CD4-positive, alpha-beta T cell (primary cell): ENCODE measurements around the gene TMEM25. TPM values are rescaled to one million over a fixed set of nuclear protein-coding genes. Genes with fewer than 3 reads are reported as not detected.

ENCODE experiments used
- ATAC-seq: fragments of 200-7000 bp; cut with Tn5 transposase; one replicate; pipeline ENCODE4 v1.10.0; 2022; ENCODE audit warnings: mild to moderate bottlenecking; ENCODE audit not compliant: poor library complexity
- CTCF ChIA-PET: fragments of 350-600 bp; sonication (Branson Sonifier 250); formaldehyde crosslinking; loops from one replicate; lab custom pipeline; 2021; ENCODE audit warnings: antibody characterized with exemption, inconsistent platforms; lab: Charles Lee
- POLR2A ChIA-PET: fragments of 350-600 bp; sonication (Branson Sonifier 250); formaldehyde crosslinking; loops from one replicate; lab custom pipeline; 2021; ENCODE audit warnings: antibody characterized with exemption, inconsistent platforms; lab: Charles Lee
- DNase-seq, 14 experiments: peaks; one replicate each; pipeline ENCODE4 v3.0.0-alpha.2; 2013 to 2020; ENCODE audit warnings: mixed read lengths in 2 of 14
- H3K27ac ChIP-seq, 2 donors: one replicate each; pipeline versions ENCODE4 v1.5.1 to v1.7.0; 2013; ENCODE audit warnings: low read length in 2 of 2, low read depth in 1 of 2, mild to moderate bottlenecking in 1 of 2
- H3K27me3 ChIP-seq, 2 experiments: 1 replicate in 1 of 2; 2 replicates in 1 of 2; pipeline versions ENCODE4 v1.6.1 to v1.7.0; 2013; ENCODE audit warnings: low read length in 2 of 2, control low read depth in 1 of 2, mild to moderate bottlenecking in 1 of 2, moderate library complexity in 1 of 2; ENCODE audit not compliant: insufficient read depth in 2 of 2, control insufficient read depth in 1 of 2
- H3K36me3 ChIP-seq: one replicate; pipeline ENCODE4 v1.6.1; 2013; ENCODE audit warnings: low read length, control low read depth; ENCODE audit not compliant: insufficient read depth
- H3K4me1 ChIP-seq: one replicate; pipeline ENCODE4 v1.6.1; 2013; ENCODE audit warnings: low read length, control low read depth; ENCODE audit not compliant: insufficient read depth
- H3K4me3 ChIP-seq: one replicate; pipeline ENCODE4 v1.5.1; 2013; ENCODE audit warnings: mild to moderate bottlenecking, low read length, moderate library complexity
- H3K9me3 ChIP-seq, 2 experiments: 1 replicate in 1 of 2; 2 replicates in 1 of 2; pipeline versions ENCODE4 v1.6.1 to v1.7.0; 2013; ENCODE audit warnings: low read length in 2 of 2, mild to moderate bottlenecking in 2 of 2, control low read depth in 1 of 2, moderate library complexity in 1 of 2; ENCODE audit not compliant: control insufficient read depth in 1 of 2, insufficient read depth in 1 of 2
- H3K27ac Mint-ChIP-seq: one replicate; pipeline ENCODE4 v1.8.0; 2020; ENCODE audit warnings: mixed read lengths
- H3K27me3 Mint-ChIP-seq: one replicate; pipeline ENCODE4 v1.8.0; 2021; ENCODE audit warnings: mixed read lengths
- H3K36me3 Mint-ChIP-seq: one replicate; pipeline ENCODE4 v1.8.0; 2021; ENCODE audit warnings: low read depth, mixed read lengths
- H3K4me1 Mint-ChIP-seq: one replicate; pipeline ENCODE4 v1.8.0; 2021; ENCODE audit warnings: low read depth, mixed read lengths
- H3K4me3 Mint-ChIP-seq: one replicate; pipeline ENCODE4 v1.8.0; 2020; ENCODE audit warnings: mild to moderate bottlenecking, mixed read lengths
- H3K9me3 Mint-ChIP-seq: one replicate; pipeline ENCODE4 v1.8.0; 2020; ENCODE audit warnings: mixed read lengths
- CTCF ChIP-seq: fragments of 200-600 bp; IDR thresholded peaks from one replicate; pipeline ENCODE4 v1.8.0; 2022; ENCODE audit warnings: antibody characterized with exemption, mild to moderate bottlenecking
- intact Hi-C, 2 experiments: fragments of 100-400 bp; cut with DNase I in 1 of 2; cut with micrococcal nuclease in 1 of 2; formaldehyde crosslinking; loops; one replicate each; pipeline versions ENCODE4 v1.15.1 to v1.9.0; 2023 to 2025; cut with DNase I, micrococcal nuclease
- total RNA-seq, 174 experiments: library from RNA in 2 of 174; stranded (reverse) in 2 of 174; gene quantifications; one replicate each; pipeline ENCODE4 v1.2.3 and lab custom pipeline; 2021 to 2026

TMEM25 gene
- total RNA-seq, 2 experiments from 2014 or later, result 18.3 to 18.5 TPM

- H3K9me3 Mint-ChIP-seq, result no peaks in the 10 kb centered on the region
- Histone ChIP-seq H3K27me3 (no peaks in the 10 kb centered on the region), H3K9me3 (no peaks in the 10 kb centered on the region), H3K27ac (no peak overlapping the region), H3K4me3 (peak overlapping the region; percentile 73), H3K4me1 (peaks cover 29% of the 10 kb centered on the region), H3K36me3 (peaks cover 2% of the 10 kb centered on the region)
- ChIA-PET POLR2A (interaction anchor here (1.0 to 1.4 kb wide), 3 partner anchors 43 to 93 kb away, joined by 3 to 13 read pairs (median 6); partner anchors contain the start of genes ARCN1 and KMT2A), CTCF (no interaction called here)
- intact Hi-C loops, result loop anchor here (2.0 to 5.0 kb wide), 2 partner anchors 38 to 43 kb away; partner anchors contain the start of genes ARCN1 (in 1 of the 2) and IFT46 (in 1 of the 2)
- H3K27me3 Mint-ChIP-seq, result no peaks in the 10 kb centered on the region
- H3K4me3 Mint-ChIP-seq, result peak overlapping the region; percentile 92
- TF ChIP-seq CTCF, result no peak
- no peak for DNase-seq
- peaks cover 47% of the 10 kb centered on the region for H3K4me1 Mint-ChIP-seq
- ATAC-seq, result no peak
- peak overlapping the region; percentile 83 for H3K27ac Mint-ChIP-seq
- peaks cover 12% of the 10 kb centered on the region for H3K36me3 Mint-ChIP-seq
These were observed 1.3 kb upstream of the TMEM25 start for GRCh38 chr11:118529584-118530175.

GRCh38 chr11:118530180-118530682 lies 761 bp upstream of the TMEM25 start:
- Histone ChIP-seq H3K4me3 (peak overlapping the region; percentile 73), H3K36me3 (no peaks in the 10 kb centered on the region), H3K27me3 (no peaks in the 10 kb centered on the region), H3K9me3 (no peaks in the 10 kb centered on the region), H3K4me1 (peaks cover 29% of the 10 kb centered on the region), H3K27ac (peak overlapping the region in 1 of 2 donors; percentile 30)
- POLR2A ChIA-PET, result interaction anchor here (0.6 to 1.4 kb wide), 4 partner anchors 42 to 131 kb away, joined by 3 to 13 read pairs (median 5); partner anchors contain the start of genes ARCN1 and KMT2A
- no peaks in the 10 kb centered on the region for H3K9me3 Mint-ChIP-seq
- H3K36me3 Mint-ChIP-seq, result peaks cover 12% of the 10 kb centered on the region
- H3K4me1 Mint-ChIP-seq, result peaks cover 47% of the 10 kb centered on the region
- H3K27ac Mint-ChIP-seq, result peak overlapping the region; percentile 83
- CTCF ChIA-PET, result no interaction called here
- no peak for ATAC-seq
- TF ChIP-seq CTCF, result no peak
- H3K27me3 Mint-ChIP-seq, result no peaks in the 10 kb centered on the region
- intact Hi-C loops, result loop anchor here (2.0 to 5.0 kb wide), 2 partner anchors 37 to 43 kb away; partner anchors contain the start of genes ARCN1 (in 1 of the 2) and IFT46 (in 1 of the 2)
- H3K4me3 Mint-ChIP-seq, result peak overlapping the region; percentile 92
- no peak for DNase-seq

- DNase-seq (no peak), ATAC-seq (peak; percentile 33)
- Histone ChIP-seq H3K36me3 (peaks cover 1% of the 10 kb centered on the region), H3K27me3 (no peaks in the 10 kb centered on the region), H3K27ac (no peak overlapping the region), H3K9me3 (no peaks in the 10 kb centered on the region), H3K4me1 (peaks cover 29% of the 10 kb centered on the region), H3K4me3 (peak overlapping the region; percentile 73)
- peaks cover 41% of the 10 kb centered on the region for H3K4me1 Mint-ChIP-seq
- H3K4me3 Mint-ChIP-seq, result peak overlapping the region; percentile 96
- intact Hi-C loops, result loop anchor here (2.0 to 5.0 kb wide), 3 partner anchors 33 to 41 kb away; partner anchors contain the start of genes IFT46 (in 2 of the 2) and ARCN1 (in 1 of the 2)
- ChIA-PET CTCF (no interaction called here), POLR2A (no interaction called here)
- peaks cover 12% of the 10 kb centered on the region for H3K36me3 Mint-ChIP-seq
- peak overlapping the region; percentile 97 for H3K27ac Mint-ChIP-seq
- no peak for TF ChIP-seq CTCF
- no peaks in the 10 kb centered on the region for H3K9me3 Mint-ChIP-seq
- H3K27me3 Mint-ChIP-seq, result no peaks in the 10 kb centered on the region
These were observed 649 bp downstream of the TMEM25 start for GRCh38 chr11:118531597-118532084.
